Activated CD8-positive, alpha-beta T cell treated with anti-CD3 and anti-CD28 coated beads for 36 hours (primary cell): ENCODE results near the gene GTF2IRD1. TPM values are rescaled to one million over a fixed set of nuclear protein-coding genes. Genes with fewer than 3 reads are reported as not detected.
"Not testable (repeated sequence)": the region's sequence is repeated elsewhere in the genome, so short reads cannot be mapped to it uniquely, and the experiment has no call there.

Experiments
- ATAC-seq: fragments of 200-7000 bp; cut with Tn5 transposase; one replicate; pipeline ENCODE4 v1.10.0; 2021; ENCODE audit warnings: mild to moderate bottlenecking, moderate library complexity
- CTCF ChIA-PET: fragments of 350-600 bp; sonication (Branson Sonifier 250); formaldehyde crosslinking; loops from one replicate; lab custom pipeline; 2021; ENCODE audit warnings: antibody characterized with exemption; lab: Charles Lee
- POLR2A ChIA-PET: fragments of 350-600 bp; sonication (Branson Sonifier 250); formaldehyde crosslinking; loops from one replicate; lab custom pipeline; 2021; ENCODE audit warnings: antibody characterized with exemption; lab: Charles Lee
- DNase-seq: peaks from one replicate; pipeline ENCODE4 v3.0.0-alpha.2; 2020
- H3K27ac Mint-ChIP-seq: one replicate; pipeline ENCODE4 v1.8.0; 2021; ENCODE audit warnings: mild to moderate bottlenecking, mixed read lengths
- H3K27me3 Mint-ChIP-seq: one replicate; pipeline ENCODE4 v1.8.0; 2021; ENCODE audit warnings: mixed read lengths
- H3K36me3 Mint-ChIP-seq: one replicate; pipeline ENCODE4 v1.8.0; 2021; ENCODE audit warnings: low read depth, mixed read lengths
- H3K4me1 Mint-ChIP-seq: one replicate; pipeline ENCODE4 v1.8.0; 2021; ENCODE audit warnings: low read depth, mixed read lengths
- H3K4me3 Mint-ChIP-seq: one replicate; pipeline ENCODE4 v1.8.0; 2021; ENCODE audit warnings: mild to moderate bottlenecking, moderate library complexity, mixed read lengths
- H3K9me3 Mint-ChIP-seq: one replicate; pipeline ENCODE4 v1.8.0; 2021; ENCODE audit warnings: mixed read lengths
- intact Hi-C: fragments of 100-400 bp; cut with micrococcal nuclease; formaldehyde crosslinking; loops from one replicate; pipeline ENCODE4 v1.10.0; 2022
- total RNA-seq, 2 experiments: library from RNA; stranded (reverse); gene quantifications; one replicate each; pipeline ENCODE4 v1.2.3, GENCODE V29; 2021
- TF ChIP-seq, protein P1 (sequence below): fragments of 200-600 bp; IDR thresholded peaks from one replicate; pipeline ENCODE4 v1.8.0; 2022; ENCODE audit warnings: antibody characterized with exemption, mild to moderate bottlenecking

The GTF2IRD1 gene
- total RNA-seq, 2 experiments from 2014 or later: 1.2 to 1.4 TPM

DNA sequence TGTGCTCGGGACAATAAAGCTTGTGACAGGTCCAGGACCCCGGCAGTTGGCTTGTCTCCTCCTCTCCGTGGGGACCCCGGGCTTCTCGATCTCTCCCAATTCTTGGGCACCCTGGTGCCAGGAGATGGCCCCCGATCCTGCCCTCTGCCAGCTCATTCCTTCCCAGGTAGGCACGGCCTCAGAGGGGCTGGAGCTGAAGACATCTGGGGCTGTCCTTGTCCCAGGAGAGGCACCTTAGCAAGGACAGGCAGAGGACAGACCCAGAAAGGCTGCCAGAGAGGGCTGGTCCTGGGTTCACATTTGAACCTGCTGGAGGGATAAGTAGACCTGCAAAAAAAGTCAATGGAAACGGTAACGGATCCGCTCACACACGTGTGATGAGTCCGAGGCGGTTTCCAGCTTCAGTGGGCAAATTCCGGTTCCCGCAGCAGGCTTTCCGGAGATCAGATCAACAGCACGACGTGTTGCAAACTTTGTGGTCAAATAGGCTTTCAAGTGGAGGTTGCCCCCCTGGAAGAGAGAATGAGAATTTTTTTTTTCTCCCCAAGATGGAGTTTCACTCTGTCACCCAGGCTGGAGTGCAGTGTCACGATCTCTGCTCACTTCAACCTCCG lies 47.7 kb upstream of the GTF2IRD1 start:
- ATAC-seq (no peak), DNase-seq (no peak)
- Mint-ChIP-seq H3K9me3 (no peaks in the 10 kb centered on the region), H3K4me1 (no peaks in the 10 kb centered on the region), H3K36me3 (no peaks in the 10 kb centered on the region), H3K4me3 (no peak overlapping the region), H3K27me3 (peaks cover 1% of the 10 kb centered on the region), H3K27ac (no peak overlapping the region)
- ChIA-PET POLR2A (interaction anchor here (0.6 kb wide), 1 partner anchor 177 kb away, joined by 3 read pairs; no protein-coding TSS in a partner anchor), CTCF (interaction anchor here (0.8 to 11.5 kb wide), 5 partner anchors 11 to 200 kb away, joined by 3 to 197 read pairs (median 4); no protein-coding TSS in a partner anchor)
- TF ChIP-seq, protein P1, sequence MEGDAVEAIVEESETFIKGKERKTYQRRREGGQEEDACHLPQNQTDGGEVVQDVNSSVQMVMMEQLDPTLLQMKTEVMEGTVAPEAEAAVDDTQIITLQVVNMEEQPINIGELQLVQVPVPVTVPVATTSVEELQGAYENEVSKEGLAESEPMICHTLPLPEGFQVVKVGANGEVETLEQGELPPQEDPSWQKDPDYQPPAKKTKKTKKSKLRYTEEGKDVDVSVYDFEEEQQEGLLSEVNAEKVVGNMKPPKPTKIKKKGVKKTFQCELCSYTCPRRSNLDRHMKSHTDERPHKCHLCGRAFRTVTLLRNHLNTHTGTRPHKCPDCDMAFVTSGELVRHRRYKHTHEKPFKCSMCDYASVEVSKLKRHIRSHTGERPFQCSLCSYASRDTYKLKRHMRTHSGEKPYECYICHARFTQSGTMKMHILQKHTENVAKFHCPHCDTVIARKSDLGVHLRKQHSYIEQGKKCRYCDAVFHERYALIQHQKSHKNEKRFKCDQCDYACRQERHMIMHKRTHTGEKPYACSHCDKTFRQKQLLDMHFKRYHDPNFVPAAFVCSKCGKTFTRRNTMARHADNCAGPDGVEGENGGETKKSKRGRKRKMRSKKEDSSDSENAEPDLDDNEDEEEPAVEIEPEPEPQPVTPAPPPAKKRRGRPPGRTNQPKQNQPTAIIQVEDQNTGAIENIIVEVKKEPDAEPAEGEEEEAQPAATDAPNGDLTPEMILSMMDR: no peak
- intact Hi-C loops: loop anchor here (10.0 kb wide), 1 partner anchor 341 kb away; no protein-coding TSS in a partner anchor

DNA sequence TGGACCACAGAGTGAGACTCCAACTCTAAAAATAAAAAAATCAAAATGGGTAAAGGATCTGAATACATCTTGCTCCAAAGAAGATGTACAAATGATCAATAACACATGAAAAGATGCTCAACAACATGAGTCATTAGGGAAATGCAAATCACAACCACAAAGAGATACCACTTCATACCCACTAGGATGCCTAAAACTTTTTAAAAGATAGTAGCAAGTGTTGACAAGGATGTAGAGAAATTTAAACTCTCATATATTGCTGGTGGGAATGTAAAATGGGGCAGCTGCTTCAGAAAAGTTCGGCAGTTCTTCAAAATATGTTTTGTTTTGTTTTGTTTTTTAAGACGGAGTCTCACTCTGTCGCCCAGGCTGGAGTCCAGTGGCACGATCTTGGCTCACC lies 45.7 kb upstream of the GTF2IRD1 start:
- CTCF ChIA-PET: interaction anchor here (1.1 to 11.5 kb wide), 2 partner anchors 9 to 202 kb away, joined by 3 to 197 read pairs; no protein-coding TSS in a partner anchor
- Mint-ChIP-seq H3K27ac (no peak overlapping the region), H3K36me3 (no peaks in the 10 kb centered on the region), H3K9me3 (no peaks in the 10 kb centered on the region), H3K4me3 (no peak overlapping the region), H3K4me1 (no peaks in the 10 kb centered on the region), H3K27me3 (peaks cover 1% of the 10 kb centered on the region)
- no peak for ATAC-seq
- POLR2A ChIA-PET: no interaction called here
- DNase-seq: no peak
- intact Hi-C loops: loop anchor here (10.0 kb wide), 1 partner anchor 343 kb away; no protein-coding TSS in a partner anchor
- TF ChIP-seq, protein P1: no peak

DNA sequence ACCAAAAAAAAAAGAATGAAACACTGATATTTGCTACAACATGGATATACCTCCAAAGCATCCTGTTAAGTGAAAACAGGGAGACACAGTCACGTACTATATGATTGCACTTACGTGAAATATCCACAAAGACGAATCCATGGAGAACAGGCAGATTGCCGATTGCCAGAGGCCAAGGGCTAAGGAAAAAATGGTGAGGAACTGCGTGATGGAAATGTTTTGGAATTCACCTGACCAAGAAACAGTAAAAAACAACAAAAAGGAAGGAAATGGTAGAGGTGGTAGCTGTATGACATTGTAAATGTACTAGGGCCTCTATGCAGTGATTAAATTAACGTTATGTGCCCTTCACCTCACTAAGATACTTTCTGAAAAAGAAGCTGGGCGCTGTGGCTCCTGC lies 44.1 kb upstream of the GTF2IRD1 start:
- Mint-ChIP-seq H3K9me3 (no peaks in the 10 kb centered on the region), H3K27ac (no peak overlapping the region), H3K36me3 (no peaks in the 10 kb centered on the region), H3K4me3 (no peak overlapping the region), H3K4me1 (no peaks in the 10 kb centered on the region), H3K27me3 (peaks cover 1% of the 10 kb centered on the region)
- DNase-seq (no peak), ATAC-seq (no peak)
- ChIA-PET POLR2A (no interaction called here), CTCF (interaction anchor here (1.0 to 4.9 kb wide), 2 partner anchors 8 kb away, joined by 4 to 30 read pairs; no protein-coding TSS in a partner anchor)
- TF ChIP-seq, protein P1: no peak
- intact Hi-C loops: loop anchor here (10.0 kb wide), 1 partner anchor 345 kb away; no protein-coding TSS in a partner anchor

DNA sequence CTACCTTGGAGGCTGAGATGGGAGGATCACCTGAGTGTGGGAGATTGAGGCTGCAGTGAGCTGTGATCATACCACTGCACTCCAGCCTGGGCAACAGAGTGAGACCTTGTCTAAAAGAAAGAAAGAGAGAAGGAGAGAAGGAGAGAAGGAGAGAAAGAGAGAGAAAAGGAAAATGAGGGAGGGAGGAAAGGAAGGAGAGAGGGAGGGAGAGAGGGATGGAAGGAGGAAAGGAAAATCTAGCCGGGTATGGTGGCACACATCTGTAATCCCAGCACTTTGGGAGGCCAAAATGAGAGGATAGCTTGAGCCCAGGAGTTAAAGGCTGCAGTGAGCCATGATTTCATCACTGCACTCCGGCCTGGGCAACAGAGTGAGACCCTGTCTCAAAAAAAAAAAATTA lies 42.9 kb upstream of the GTF2IRD1 start:
- Mint-ChIP-seq H3K36me3 (no peaks in the 10 kb centered on the region), H3K27me3 (peaks cover 1% of the 10 kb centered on the region), H3K27ac (no peak overlapping the region), H3K4me1 (no peaks in the 10 kb centered on the region), H3K4me3 (no peak overlapping the region), H3K9me3 (no peaks in the 10 kb centered on the region)
- TF ChIP-seq, protein P1: no peak
- DNase-seq (no peak), ATAC-seq (no peak)
- POLR2A ChIA-PET: no interaction called here
- CTCF ChIA-PET: interaction anchor here (4.9 kb wide), 1 partner anchor 10 kb away, joined by 30 read pairs; no protein-coding TSS in a partner anchor
- intact Hi-C loops: no loop called here

DNA sequence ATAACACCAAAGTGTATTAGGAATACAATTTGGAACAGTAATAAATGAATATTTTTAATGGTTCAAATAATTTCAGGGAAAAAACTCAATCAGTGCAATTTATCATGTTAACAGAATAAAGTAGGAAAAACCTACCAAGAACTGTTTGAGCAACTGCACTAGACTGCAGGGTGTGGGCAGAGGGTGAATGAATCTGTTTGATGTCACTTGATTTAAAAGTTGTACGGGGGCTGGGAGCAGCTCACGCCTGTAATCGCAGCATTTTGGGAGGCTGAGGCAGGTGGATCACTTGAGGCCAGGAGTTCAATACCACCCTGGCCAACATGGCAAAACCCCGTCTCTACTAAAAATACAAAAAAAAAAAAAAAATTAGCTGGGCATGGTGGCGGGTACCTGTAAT lies 42.1 kb upstream of the GTF2IRD1 start:
- H3K4me3 Mint-ChIP-seq, H3K27me3 Mint-ChIP-seq, H3K27ac Mint-ChIP-seq, intact Hi-C loops, ATAC-seq, DNase-seq, POLR2A ChIA-PET, H3K9me3 Mint-ChIP-seq, H3K36me3 Mint-ChIP-seq, H3K4me1 Mint-ChIP-seq: not testable (repeated sequence)
- CTCF ChIA-PET: interaction anchor here (4.9 kb wide), 1 partner anchor 10 kb away, joined by 30 read pairs; no protein-coding TSS in a partner anchor
